Psoas muscle (tissue), 8 donors: Measurements from ENCODE around the gene CLCC1. TPM values are rescaled to one million over a fixed set of nuclear protein-coding genes. Genes with fewer than 3 reads are reported as not detected.

Experiments used
- ATAC-seq, 4 donors: fragments of 200-7000 bp; cut with Tn5 transposase; one replicate each; pipeline ENCODE4 v1.9.1; 2020; ENCODE audit warnings: moderate library complexity in 3 of 4, mild to moderate bottlenecking in 2 of 4
- DNase-seq, 2 donors: peaks; one replicate each; pipeline ENCODE4 v3.0.0-alpha.2; 2020
- H3K27ac ChIP-seq: fragments of 200-600 bp; one replicate; pipeline ENCODE4 v1.8.0; 2022
- H3K27me3 ChIP-seq, 3 donors: fragments of 200-600 bp in 1 of 3; one replicate each; pipeline versions ENCODE4 v1.6.1 to v1.8.0; 2013 to 2022; ENCODE audit warnings: low read length in 2 of 3, mild to moderate bottlenecking in 2 of 3, moderate library complexity in 1 of 3; ENCODE audit not compliant: insufficient read depth in 3 of 3
- H3K36me3 ChIP-seq, 2 donors: fragments of 200-600 bp in 1 of 2; one replicate each; pipeline versions ENCODE4 v1.6.1 to v1.8.0; 2013 to 2022; ENCODE audit warnings: low read depth in 1 of 2, mild to moderate bottlenecking in 1 of 2, moderate library complexity in 1 of 2; ENCODE audit not compliant: insufficient read depth in 1 of 2
- H3K4me1 ChIP-seq: fragments of 200-600 bp; one replicate; pipeline ENCODE4 v1.8.0; 2022
- H3K4me3 ChIP-seq: fragments of 200-600 bp; one replicate; pipeline ENCODE4 v1.8.0; 2022; ENCODE audit warnings: mild to moderate bottlenecking
- H3K9me3 ChIP-seq: fragments of 200-600 bp; one replicate; pipeline ENCODE4 v1.8.0; 2022
- WGBS, 3 donors: extraction: QIAGEN DNeasy Blood & Tissue Kit; methylation state at CpG; one replicate each; pipeline versions ENCODE4 v1.1.6 to v1.1.7; 2013; 5-methylcytosine and 5-hydroxymethylcytosine counted together
- intact Hi-C, 2 donors: fragments of 100-400 bp; cut with DNase I; formaldehyde crosslinking; loops; one replicate each; pipeline versions ENCODE4 v1.11.0 to v1.14.2; 2022
- polyA plus RNA-seq, 3 donors: library from polyadenylated mRNA; stranded (reverse); fragments of 200-250 nt; gene quantifications; one replicate each; pipeline ENCODE4 v1.2.3, GENCODE V29; 2013
- total RNA-seq, 4 donors: library from RNA; stranded (reverse); fragmentation: NEBNext Ultra II Directional in 2 of 4; extraction: Animal tissue kit (Norgen Biotek cat#: 25700) in 2 of 4; gene quantifications; one replicate each; pipeline versions ENCODE4 v1.2.1 to v1.2.4, GENCODE V29; 2021 to 2023
- TF ChIP-seq, protein P1 (sequence below): fragments of 200-600 bp; IDR thresholded peaks from one replicate; pipeline ENCODE4 v1.8.0; 2022; ENCODE audit warnings: antibody characterized with exemption
- donor health status: healthy with polysubstance abuse.
- donor health status: DM: no; HTN: no; CAD: no; lungs with moderate emphysema.
- donor health status: Bipolar disorder and iron deficiency.
- donor health status: healthy.
- donor health status: DM: yes; HTN: yes; CAD: no.
- donor health status: DM: no; HTN: no; CAD: no.
- donor health status: DM: no; HTN: no; CAD: no.
- donor health status: DM: yes; HTN: yes; CAD: no.

Gene CLCC1
- total and polyA plus RNA-seq, 7 donors: 13.1 to 36.2 (median 24.8) TPM

DNA sequence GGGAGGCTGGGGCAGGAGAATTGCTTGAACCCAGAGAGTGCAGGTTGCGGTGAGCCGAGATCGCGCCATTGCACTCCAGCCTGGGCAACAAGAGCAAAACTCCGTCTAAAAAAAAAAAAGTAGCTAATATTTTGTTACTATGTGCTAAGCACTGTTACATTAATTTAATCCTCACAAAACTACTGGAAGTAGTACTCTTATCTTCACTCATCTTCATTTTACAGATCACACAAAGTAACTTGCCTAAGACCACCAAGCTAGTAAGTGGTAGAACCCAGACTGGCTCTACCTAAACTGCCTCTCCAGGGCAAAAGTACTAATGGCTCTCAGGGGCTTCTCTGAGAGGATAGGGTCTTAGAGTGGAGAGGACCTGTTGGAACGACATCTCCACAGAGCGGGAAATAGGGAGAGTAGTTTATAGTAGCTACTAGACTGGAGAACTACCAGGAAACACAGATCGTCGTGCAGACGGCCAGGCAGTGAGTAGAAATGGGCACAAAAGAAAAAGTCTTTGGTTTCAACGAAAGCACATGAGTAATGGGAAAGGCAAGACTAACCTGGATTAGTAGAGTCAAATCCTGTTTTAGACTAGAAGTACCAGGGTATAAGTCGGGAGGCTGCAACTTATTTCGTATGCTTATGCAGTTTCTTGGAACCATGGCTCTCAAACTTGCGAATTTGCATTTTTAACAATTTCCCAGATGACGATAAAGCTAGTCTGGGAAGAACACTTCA is 1.4 kb downstream of the CLCC1 start:
- DNase-seq: no peak
- no peaks in the 10 kb centered on the region for H3K9me3 ChIP-seq
- H3K36me3 ChIP-seq: peaks cover 0 to 17% of the 10 kb centered on the region in 2 donors
- no peak for ATAC-seq
- peaks cover 30% of the 10 kb centered on the region for H3K4me1 ChIP-seq
- TF ChIP-seq, protein P1, sequence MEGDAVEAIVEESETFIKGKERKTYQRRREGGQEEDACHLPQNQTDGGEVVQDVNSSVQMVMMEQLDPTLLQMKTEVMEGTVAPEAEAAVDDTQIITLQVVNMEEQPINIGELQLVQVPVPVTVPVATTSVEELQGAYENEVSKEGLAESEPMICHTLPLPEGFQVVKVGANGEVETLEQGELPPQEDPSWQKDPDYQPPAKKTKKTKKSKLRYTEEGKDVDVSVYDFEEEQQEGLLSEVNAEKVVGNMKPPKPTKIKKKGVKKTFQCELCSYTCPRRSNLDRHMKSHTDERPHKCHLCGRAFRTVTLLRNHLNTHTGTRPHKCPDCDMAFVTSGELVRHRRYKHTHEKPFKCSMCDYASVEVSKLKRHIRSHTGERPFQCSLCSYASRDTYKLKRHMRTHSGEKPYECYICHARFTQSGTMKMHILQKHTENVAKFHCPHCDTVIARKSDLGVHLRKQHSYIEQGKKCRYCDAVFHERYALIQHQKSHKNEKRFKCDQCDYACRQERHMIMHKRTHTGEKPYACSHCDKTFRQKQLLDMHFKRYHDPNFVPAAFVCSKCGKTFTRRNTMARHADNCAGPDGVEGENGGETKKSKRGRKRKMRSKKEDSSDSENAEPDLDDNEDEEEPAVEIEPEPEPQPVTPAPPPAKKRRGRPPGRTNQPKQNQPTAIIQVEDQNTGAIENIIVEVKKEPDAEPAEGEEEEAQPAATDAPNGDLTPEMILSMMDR: no peak
- peak overlapping the region; percentile 94 for H3K27ac ChIP-seq
- intact Hi-C loops: loop anchor here (5.0 to 10.0 kb wide), 2 partner anchors 83 to 150 kb away; partner anchors contain the start of genes ELAPOR1 (in 1 of the 2) and WDR47 (in 1 of the 2)
- WGBS, 3 donors: 73 to 84% (median 83%) methylated on average over 15 of the region's 15 CpGs
- H3K4me3 ChIP-seq: peak overlapping the region; percentile 73
- no peaks in the 10 kb centered on the region for H3K27me3 ChIP-seq

DNA sequence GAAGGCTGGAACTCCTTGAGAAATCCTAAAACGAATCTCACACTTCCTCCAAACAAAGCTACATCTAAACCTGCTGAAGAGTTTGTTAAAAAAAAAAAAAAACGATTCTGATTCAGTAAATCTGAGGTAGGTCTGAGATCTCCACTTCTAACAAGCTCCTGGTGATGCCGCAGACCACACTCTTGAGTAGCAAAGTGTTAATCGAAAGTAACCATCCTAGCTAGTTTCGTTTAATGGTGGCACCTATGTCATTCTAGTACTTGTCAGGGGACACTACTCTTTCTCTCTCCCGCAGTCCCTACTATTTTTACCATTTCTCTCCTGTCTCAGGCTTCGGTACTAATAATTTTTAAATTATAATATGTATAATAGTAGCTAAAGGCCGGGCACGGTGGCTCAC is 2.1 kb downstream of the CLCC1 start:
- whole genome bisulfite sequencing, 3 donors: 86 to 91% (median 87%) methylated on average over 9 of the region's 9 CpGs
- DNase-seq: no peak
- ATAC-seq: no peak
- no peak overlapping the region for H3K27ac ChIP-seq
- intact Hi-C loops: loop anchor here (5.0 to 10.0 kb wide), 2 partner anchors 84 to 151 kb away; partner anchors contain the start of genes ELAPOR1 (in 1 of the 2) and WDR47 (in 1 of the 2)
- peaks cover 30% of the 10 kb centered on the region for H3K4me1 ChIP-seq
- no peak overlapping the region for H3K4me3 ChIP-seq
- TF ChIP-seq, protein P1: no peak
- H3K9me3 ChIP-seq: no peaks in the 10 kb centered on the region
- H3K27me3 ChIP-seq: no peaks in the 10 kb centered on the region
- H3K36me3 ChIP-seq: peaks cover 0 to 18% of the 10 kb centered on the region in 2 donors

DNA sequence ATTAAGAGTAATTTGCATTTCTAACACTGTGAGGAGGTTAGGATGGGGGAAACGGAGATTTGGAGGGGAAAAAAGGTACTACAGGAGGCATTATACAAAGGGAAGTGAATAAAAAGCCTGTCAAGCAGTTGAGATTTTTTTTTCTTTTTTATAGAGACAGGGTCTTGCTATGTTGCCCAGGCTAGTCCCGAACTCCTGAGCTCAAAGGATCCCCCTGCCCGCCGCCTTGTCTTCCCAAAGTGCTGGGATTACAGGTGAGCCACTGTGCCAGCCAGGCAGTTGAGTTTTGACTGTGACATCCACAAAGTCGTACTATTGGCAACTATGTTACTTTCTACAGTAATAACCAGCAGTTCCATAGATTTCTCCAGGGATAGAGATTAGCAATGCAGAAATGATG is 2.6 kb downstream of the CLCC1 start:
- TF ChIP-seq, protein P1: no peak
- Histone ChIP-seq H3K27me3 (no peaks in the 10 kb centered on the region), H3K27ac (no peak overlapping the region), H3K4me1 (peaks cover 33% of the 10 kb centered on the region), H3K36me3 (peaks cover 0 to 21% of the 10 kb centered on the region in 2 donors), H3K9me3 (no peaks in the 10 kb centered on the region), H3K4me3 (no peak overlapping the region)
- intact Hi-C loops: loop anchor here (5.0 to 10.0 kb wide), 2 partner anchors 84 to 152 kb away; partner anchors contain the start of genes ELAPOR1 (in 1 of the 2) and WDR47 (in 1 of the 2)
- 87 to 97% (median 89%) methylated on average over 5 of the region's 5 CpGs for WGBS, 3 donors
- ATAC-seq (no peak), DNase-seq (no peak)

DNA sequence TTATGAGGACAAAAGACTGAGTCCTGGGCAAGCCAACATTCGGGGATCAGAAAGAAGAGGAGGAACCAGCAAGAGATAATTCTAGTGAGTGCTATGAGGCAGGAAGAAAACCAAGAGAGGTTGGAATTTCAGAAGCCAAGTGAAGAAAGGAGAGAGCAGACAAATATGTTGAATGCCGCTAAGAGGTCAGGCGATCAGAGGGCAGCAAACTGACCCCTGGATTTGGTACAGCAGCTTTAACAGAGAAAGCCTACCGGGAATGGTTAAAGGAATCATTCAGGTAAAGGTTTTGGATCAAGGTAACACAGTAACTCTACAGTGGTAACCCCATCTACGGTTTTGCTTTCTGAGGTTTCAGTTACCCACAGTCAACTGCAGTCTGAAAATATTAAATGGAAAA is 5.4 kb downstream of the CLCC1 start:
- H3K9me3 ChIP-seq: no peaks in the 10 kb centered on the region
- ATAC-seq: no peak
- H3K4me3 ChIP-seq: no peak overlapping the region
- 67 to 89% (median 69%) methylated on average over 5 of the region's 5 CpGs for WGBS, 3 donors
- peaks cover 0 to 21% of the 10 kb centered on the region in 2 donors for H3K36me3 ChIP-seq
- peaks cover 31% of the 10 kb centered on the region for H3K4me1 ChIP-seq
- no peak for DNase-seq
- intact Hi-C loops: no loop called here
- TF ChIP-seq, protein P1: no peak
- no peak overlapping the region for H3K27ac ChIP-seq
- H3K27me3 ChIP-seq: no peaks in the 10 kb centered on the region
